Adipocyte (in vitro differentiated cells): Measurements from ENCODE around the gene FRMD4A.

Source experiments
- DNase-seq: peaks from one replicate; pipeline ENCODE4 v3.0.0-alpha.2; 2015; ENCODE audit warnings: low read depth
- H3K27me3 ChIP-seq: replicated peaks from 2 replicates; pipeline ENCODE4 v1.7.0; 2013; ENCODE audit warnings: mild to moderate bottlenecking, low read length, moderate library complexity; ENCODE audit not compliant: control insufficient read depth, insufficient read depth
- H3K36me3 ChIP-seq: 2 replicates; pipeline ENCODE4 v1.7.0; 2013; ENCODE audit warnings: low read length, mild to moderate bottlenecking, moderate library complexity; ENCODE audit not compliant: control insufficient read depth, insufficient read depth, severe bottlenecking
- H3K4me1 ChIP-seq: 2 replicates; pipeline ENCODE4 v1.7.0; 2013; ENCODE audit warnings: mild to moderate bottlenecking, low read length, moderate library complexity; ENCODE audit not compliant: control insufficient read depth, insufficient read depth
- H3K4me3 ChIP-seq: 2 replicates; pipeline ENCODE4 v1.7.0; 2013; ENCODE audit warnings: mild to moderate bottlenecking, low read length, moderate library complexity
- H3K9ac ChIP-seq: 2 replicates; pipeline ENCODE4 v1.7.0; 2013; ENCODE audit warnings: mild to moderate bottlenecking, low read length, moderate library complexity
- H3K9me3 ChIP-seq: 2 replicates; pipeline ENCODE4 v1.7.0; 2013; ENCODE audit warnings: mild to moderate bottlenecking, low read length, moderate library complexity; ENCODE audit not compliant: control insufficient read depth

FRMD4A gene

GRCh38 chr10:14336736-14337135 lies 6.0 kb upstream of the FRMD4A start:
- Histone ChIP-seq H3K36me3 (no peaks in the 10 kb centered on the region), H3K4me1 (no peaks in the 10 kb centered on the region)

GRCh38 chr10:14334771-14335170 lies 4.0 kb upstream of the FRMD4A start:
- H3K4me3 ChIP-seq: no peak overlapping the region
- peaks cover 50% of the 10 kb centered on the region for H3K27me3 ChIP-seq
- H3K9me3 ChIP-seq: no peaks in the 10 kb centered on the region
- H3K36me3 ChIP-seq: no peaks in the 10 kb centered on the region
- H3K4me1 ChIP-seq: no peaks in the 10 kb centered on the region
- no peak overlapping the region for H3K9ac ChIP-seq
- no peak for DNase-seq

More at GRCh38 chr10:14336736-14337135, 6.0 kb upstream of the FRMD4A start:
- Histone ChIP-seq H3K9me3 (no peaks in the 10 kb centered on the region), H3K27me3 (peaks cover 33% of the 10 kb centered on the region), H3K9ac (no peak overlapping the region), H3K4me3 (no peak overlapping the region)
- no peak for DNase-seq

GRCh38 chr10:14333606-14334005 lies 2.9 kb upstream of the FRMD4A start:
- DNase-seq: no peak
- Histone ChIP-seq H3K36me3 (no peaks in the 10 kb centered on the region), H3K27me3 (peaks cover 60% of the 10 kb centered on the region), H3K9ac (no peak overlapping the region), H3K9me3 (no peaks in the 10 kb centered on the region), H3K4me1 (no peaks in the 10 kb centered on the region), H3K4me3 (no peak overlapping the region)

- Histone ChIP-seq H3K4me1 (no peaks in the 10 kb centered on the region), H3K9me3 (no peaks in the 10 kb centered on the region), H3K27me3 (peaks cover 65% of the 10 kb centered on the region), H3K36me3 (no peaks in the 10 kb centered on the region), H3K9ac (no peak overlapping the region), H3K4me3 (no peak overlapping the region)
- no peak for DNase-seq
These were observed 2.2 kb upstream of the FRMD4A start for GRCh38 chr10:14332903-14333302.

GRCh38 chr10:14329746-14330173 lies 964 bp downstream of the FRMD4A start:
- H3K27me3 ChIP-seq: peaks cover 73% of the 10 kb centered on the region
- no peak overlapping the region for H3K9ac ChIP-seq
- H3K4me1 ChIP-seq: no peaks in the 10 kb centered on the region
- DNase-seq: no peak
- H3K9me3 ChIP-seq: no peaks in the 10 kb centered on the region
- no peak overlapping the region for H3K4me3 ChIP-seq
- no peaks in the 10 kb centered on the region for H3K36me3 ChIP-seq

GRCh38 chr10:14328881-14329672 lies 1.6 kb downstream of the FRMD4A start:
- Histone ChIP-seq H3K27me3 (peaks cover 66% of the 10 kb centered on the region), H3K4me1 (no peaks in the 10 kb centered on the region), H3K9me3 (no peaks in the 10 kb centered on the region), H3K9ac (no peak overlapping the region), H3K4me3 (no peak overlapping the region), H3K36me3 (no peaks in the 10 kb centered on the region)
- DNase-seq: no peak

GRCh38 chr10:14327527-14327926 lies 3.2 kb downstream of the FRMD4A start:
- Histone ChIP-seq H3K9ac (no peak overlapping the region), H3K4me1 (no peaks in the 10 kb centered on the region), H3K9me3 (peaks cover 4% of the 10 kb centered on the region), H3K36me3 (no peaks in the 10 kb centered on the region), H3K27me3 (peaks cover 58% of the 10 kb centered on the region), H3K4me3 (no peak overlapping the region)
- DNase-seq: no peak

- no peaks in the 10 kb centered on the region for H3K4me1 ChIP-seq
- peaks cover 5% of the 10 kb centered on the region for H3K9me3 ChIP-seq
- H3K4me3 ChIP-seq: no peak overlapping the region
- H3K27me3 ChIP-seq: peaks cover 53% of the 10 kb centered on the region
- no peak for DNase-seq
- no peaks in the 10 kb centered on the region for H3K36me3 ChIP-seq
- no peak overlapping the region for H3K9ac ChIP-seq
These were observed 4.1 kb downstream of the FRMD4A start for GRCh38 chr10:14326581-14326980.

GRCh38 chr10:14325325-14325955 lies 5.3 kb downstream of the FRMD4A start:
- no peak overlapping the region for H3K9ac ChIP-seq
- DNase-seq: peak; percentile 1
- no peak overlapping the region for H3K4me3 ChIP-seq
- peaks cover 5% of the 10 kb centered on the region for H3K9me3 ChIP-seq
- no peaks in the 10 kb centered on the region for H3K4me1 ChIP-seq
- H3K27me3 ChIP-seq: peaks cover 47% of the 10 kb centered on the region
- no peaks in the 10 kb centered on the region for H3K36me3 ChIP-seq

- Histone ChIP-seq H3K4me3 (no peak overlapping the region), H3K4me1 (no peaks in the 10 kb centered on the region), H3K9ac (no peak overlapping the region), H3K36me3 (no peaks in the 10 kb centered on the region), H3K27me3 (peaks cover 50% of the 10 kb centered on the region), H3K9me3 (peaks cover 5% of the 10 kb centered on the region)
- DNase-seq: no peak
These were observed 8.1 kb downstream of the FRMD4A start for GRCh38 chr10:14322526-14323188.

- Histone ChIP-seq H3K9me3 (peaks cover 5% of the 10 kb centered on the region), H3K9ac (no peak overlapping the region), H3K27me3 (peaks cover 64% of the 10 kb centered on the region), H3K4me1 (no peaks in the 10 kb centered on the region), H3K4me3 (no peak overlapping the region), H3K36me3 (no peaks in the 10 kb centered on the region)
- no peak for DNase-seq
These were observed 12.7 kb downstream of the FRMD4A start for GRCh38 chr10:14318007-14318406.
